ENCODE results near the gene TBC1D10A.

TBC1D10A gene

DNA sequence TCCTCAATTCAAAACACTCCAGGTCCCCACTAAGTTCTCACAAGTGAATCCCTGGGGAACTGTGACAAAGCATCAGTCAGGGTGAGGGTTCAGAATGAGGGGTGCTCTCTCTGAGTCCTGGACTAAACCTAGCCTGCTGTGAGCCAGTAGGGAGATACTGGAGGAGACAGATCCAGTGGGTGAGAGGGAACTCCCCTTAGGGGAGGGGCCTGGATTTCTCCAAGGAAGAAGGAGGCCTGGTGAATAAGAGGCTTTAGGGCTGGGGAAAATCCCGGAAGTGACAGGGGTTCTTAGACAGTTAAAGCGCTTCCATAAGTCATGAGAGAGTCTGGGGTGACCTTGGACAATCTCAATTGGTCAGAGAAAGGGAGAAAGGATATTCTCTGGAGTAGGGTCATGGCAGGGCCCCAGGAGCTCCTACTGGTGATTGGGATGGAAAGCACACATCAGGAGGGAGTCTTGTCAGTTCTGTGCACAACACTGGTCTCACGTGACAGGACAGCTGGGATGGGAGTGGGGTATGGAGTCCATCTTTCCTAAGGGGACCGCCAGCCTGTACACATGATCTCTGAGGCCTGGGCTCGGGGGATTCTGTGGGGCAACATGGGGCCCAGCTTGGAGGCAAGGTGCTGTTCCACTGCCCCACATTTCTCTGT lies 1.5 kb downstream of the TBC1D10A start:
- Histone ChIP-seq H3K79me2 (peaks cover 40% of the 10 kb centered on the region), H3K4me1 (peaks cover 22% of the 10 kb centered on the region), H3K4me3 (ENCODE audit: low read depth, low read length) (peak overlapping the region; percentile 91), H3K4me2 (ENCODE audit: low read length) (peak overlapping the region; percentile 98), H3K9me3 (ENCODE audit: control insufficient read depth, low read length) (no peaks in the 10 kb centered on the region), H2AFZ (no peak overlapping the region), H3K27me3 (ENCODE audit: control insufficient read depth, insufficient read depth, low read length) (no peaks in the 10 kb centered on the region), H3K9ac (no peak overlapping the region), H3K27ac (peak overlapping the region; percentile 85), H3K36me3 (ENCODE audit: control insufficient read depth, insufficient read depth, low read length) (no peaks in the 10 kb centered on the region)
- TF ChIP-seq, protein P1, sequence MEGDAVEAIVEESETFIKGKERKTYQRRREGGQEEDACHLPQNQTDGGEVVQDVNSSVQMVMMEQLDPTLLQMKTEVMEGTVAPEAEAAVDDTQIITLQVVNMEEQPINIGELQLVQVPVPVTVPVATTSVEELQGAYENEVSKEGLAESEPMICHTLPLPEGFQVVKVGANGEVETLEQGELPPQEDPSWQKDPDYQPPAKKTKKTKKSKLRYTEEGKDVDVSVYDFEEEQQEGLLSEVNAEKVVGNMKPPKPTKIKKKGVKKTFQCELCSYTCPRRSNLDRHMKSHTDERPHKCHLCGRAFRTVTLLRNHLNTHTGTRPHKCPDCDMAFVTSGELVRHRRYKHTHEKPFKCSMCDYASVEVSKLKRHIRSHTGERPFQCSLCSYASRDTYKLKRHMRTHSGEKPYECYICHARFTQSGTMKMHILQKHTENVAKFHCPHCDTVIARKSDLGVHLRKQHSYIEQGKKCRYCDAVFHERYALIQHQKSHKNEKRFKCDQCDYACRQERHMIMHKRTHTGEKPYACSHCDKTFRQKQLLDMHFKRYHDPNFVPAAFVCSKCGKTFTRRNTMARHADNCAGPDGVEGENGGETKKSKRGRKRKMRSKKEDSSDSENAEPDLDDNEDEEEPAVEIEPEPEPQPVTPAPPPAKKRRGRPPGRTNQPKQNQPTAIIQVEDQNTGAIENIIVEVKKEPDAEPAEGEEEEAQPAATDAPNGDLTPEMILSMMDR (IDR thresholded peaks at IDR 0.05), result no peak

DNA sequence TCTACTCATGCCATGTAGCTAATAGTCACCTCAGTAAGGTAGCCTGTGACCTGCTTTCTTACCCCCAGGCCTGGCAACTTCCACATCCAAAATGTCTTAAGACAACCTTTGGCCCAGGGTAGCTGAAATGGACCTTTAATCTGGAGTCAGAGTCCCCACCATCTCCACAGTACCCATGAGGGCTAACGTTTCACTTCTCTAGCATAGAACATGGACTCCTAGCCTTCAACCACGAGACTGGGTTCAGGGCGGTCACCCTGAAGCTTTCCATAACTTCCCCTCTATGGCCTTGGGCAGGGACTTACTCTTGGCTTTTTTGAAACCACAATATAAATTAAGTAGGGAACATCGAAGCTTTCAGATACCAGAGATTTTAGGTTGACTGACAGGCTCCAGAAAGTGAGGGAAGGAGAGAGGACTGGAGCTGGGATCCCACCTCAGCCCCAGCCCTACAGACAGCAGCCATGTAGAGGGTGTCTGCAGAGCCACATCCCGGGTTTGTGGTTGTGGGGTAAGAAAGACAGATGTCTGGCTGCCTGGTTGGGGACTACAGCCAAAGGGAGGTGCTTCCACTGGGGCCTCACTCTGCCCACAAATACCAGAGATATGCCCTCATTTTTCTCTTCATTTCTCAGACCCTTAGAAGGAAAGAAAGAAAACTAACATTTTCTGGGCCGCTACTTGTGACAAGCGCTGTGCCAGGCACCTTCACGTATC lies 2.6 kb downstream of the TBC1D10A start:
- peaks cover 27% of the 10 kb centered on the region for H3K4me1 ChIP-seq
- H3K36me3 ChIP-seq (ENCODE audit: control insufficient read depth, insufficient read depth, low read length), result no peaks in the 10 kb centered on the region
- H3K27me3 ChIP-seq (ENCODE audit: control insufficient read depth, insufficient read depth, low read length), result no peaks in the 10 kb centered on the region
- no peak overlapping the region for H2AFZ ChIP-seq
- H3K9me3 ChIP-seq (ENCODE audit: control insufficient read depth, low read length), result no peaks in the 10 kb centered on the region
- H3K9ac ChIP-seq, result no peak overlapping the region
- H3K4me2 ChIP-seq (ENCODE audit: low read length), result peak overlapping the region; percentile 98
- peak overlapping the region; percentile 91 for H3K4me3 ChIP-seq (ENCODE audit: low read depth, low read length)
- peaks cover 42% of the 10 kb centered on the region for H3K79me2 ChIP-seq
- peak overlapping the region; percentile 85 for H3K27ac ChIP-seq
- TF ChIP-seq, protein P1 (IDR thresholded peaks at IDR 0.05), result no peak

DNA sequence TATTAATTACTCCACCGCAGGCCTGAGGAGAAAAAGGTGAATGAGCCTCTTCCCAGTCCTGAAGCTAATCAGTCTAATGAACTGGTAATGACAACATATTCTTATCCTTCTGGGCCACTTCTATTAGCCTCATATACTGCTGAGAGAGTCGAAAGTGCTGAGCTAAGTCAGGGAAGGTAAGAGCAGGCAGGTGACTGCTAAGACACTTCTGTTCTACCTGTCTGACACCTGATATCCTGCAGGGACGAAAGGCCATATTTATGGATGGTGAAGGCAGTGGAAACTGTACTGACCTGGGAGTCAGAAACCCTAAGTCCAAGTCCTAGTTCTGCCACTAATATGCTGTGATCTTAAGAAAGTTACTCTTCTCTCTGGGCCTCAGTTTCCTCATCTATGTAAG lies 3.5 kb downstream of the TBC1D10A start:
- Histone ChIP-seq H3K9ac (no peak overlapping the region), H3K9me3 (ENCODE audit: control insufficient read depth, low read length) (no peaks in the 10 kb centered on the region), H3K36me3 (ENCODE audit: control insufficient read depth, insufficient read depth, low read length) (no peaks in the 10 kb centered on the region), H3K4me3 (ENCODE audit: low read depth, low read length) (peak overlapping the region; percentile 35), H2AFZ (no peak overlapping the region), H3K4me2 (ENCODE audit: low read length) (peak overlapping the region; percentile 57), H3K4me1 (peaks cover 31% of the 10 kb centered on the region), H3K27ac (peak overlapping the region; percentile 20), H3K27me3 (ENCODE audit: control insufficient read depth, insufficient read depth, low read length) (no peaks in the 10 kb centered on the region), H3K79me2 (peaks cover 46% of the 10 kb centered on the region)
- TF ChIP-seq, protein P1 (IDR thresholded peaks at IDR 0.05), result no peak

GRCh38 chr22:30321461-30321860 lies 5.3 kb downstream of the TBC1D10A start:
- TF ChIP-seq, protein P1 (IDR thresholded peaks at IDR 0.05), result no peak
- Histone ChIP-seq H3K4me1 (peaks cover 36% of the 10 kb centered on the region), H3K4me2 (ENCODE audit: low read length) (peak overlapping the region; percentile 25), H3K9ac (no peak overlapping the region), H2AFZ (no peak overlapping the region), H3K9me3 (ENCODE audit: control insufficient read depth, low read length) (no peaks in the 10 kb centered on the region), H3K27me3 (ENCODE audit: control insufficient read depth, insufficient read depth, low read length) (no peaks in the 10 kb centered on the region), H3K27ac (peak overlapping the region; percentile 44), H3K4me3 (ENCODE audit: low read depth, low read length) (no peak overlapping the region), H3K36me3 (ENCODE audit: control insufficient read depth, insufficient read depth, low read length) (no peaks in the 10 kb centered on the region), H3K79me2 (peaks cover 51% of the 10 kb centered on the region)

All from parathyroid adenoma (tissue), 2 donors.